ENCODE results near the gene STX8.
"Not testable (repeated sequence)": the region's sequence is repeated elsewhere in the genome, so short reads cannot be mapped to it uniquely, and the experiment has no call there.

STX8 gene

GRCh38 chr17:9290226-9290613, 285.4 kb downstream of the STX8 start:
- DNase-seq, result no peak

- DNase-seq, result no peak
These were observed 288.3 kb downstream of the STX8 start for GRCh38 chr17:9287306-9287705.

GRCh38 chr17:9286434-9286833, 289.2 kb downstream of the STX8 start:
- DNase-seq, result no peak

- DNase-seq, result no peak
These were observed 289.8 kb downstream of the STX8 start for GRCh38 chr17:9285602-9286427.

- DNase-seq, result no peak
These were observed 290.7 kb downstream of the STX8 start for GRCh38 chr17:9284884-9285283.

GRCh38 chr17:9283909-9284308, 291.7 kb downstream of the STX8 start:
- DNase-seq, result no peak

GRCh38 chr17:9279893-9280292, 295.7 kb downstream of the STX8 start:
- no peak for DNase-seq

- DNase-seq, result no peak
These were observed 300.6 kb downstream of the STX8 start for GRCh38 chr17:9274973-9275372.

GRCh38 chr17:9273428-9274391, 301.9 kb downstream of the STX8 start:
- no peak for DNase-seq

GRCh38 chr17:9272501-9273200, 303.0 kb downstream of the STX8 start:
- DNase-seq, result no peak

GRCh38 chr17:9271989-9272388, 303.6 kb downstream of the STX8 start:
- DNase-seq, result no peak

GRCh38 chr17:9270921-9271320, 304.7 kb downstream of the STX8 start:
- DNase-seq, result no peak

- DNase-seq, result no peak
These were observed 306.1 kb downstream of the STX8 start for GRCh38 chr17:9269350-9270035.

- DNase-seq, result no peak
These were observed 307.1 kb downstream of the STX8 start for GRCh38 chr17:9268546-9268945.

- DNase-seq, result no peak
These were observed 308.9 kb downstream of the STX8 start for GRCh38 chr17:9266697-9267117.

GRCh38 chr17:9266031-9266680, 309.5 kb downstream of the STX8 start:
- DNase-seq, result no peak

GRCh38 chr17:9261081-9262012, 314.3 kb downstream of the STX8 start:
- no peak for DNase-seq

- DNase-seq, result no peak
These were observed 316.2 kb downstream of the STX8 start for GRCh38 chr17:9259419-9259818.

- DNase-seq, result no peak
These were observed 317.3 kb downstream of the STX8 start for GRCh38 chr17:9258115-9259015.

- not testable (repeated sequence) for DNase-seq
These were observed 318.0 kb downstream of the STX8 start for GRCh38 chr17:9257630-9257965.
